OCI-M2 (cell line): ENCODE results near the gene PFDN1.

Experiments
- DNase-seq: peaks from one replicate; lab custom pipeline; 2025; ENCODE audit not compliant: unreplicated experiment; lab: John Stamatoyannopoulos, UW

PFDN1 gene

DNA sequence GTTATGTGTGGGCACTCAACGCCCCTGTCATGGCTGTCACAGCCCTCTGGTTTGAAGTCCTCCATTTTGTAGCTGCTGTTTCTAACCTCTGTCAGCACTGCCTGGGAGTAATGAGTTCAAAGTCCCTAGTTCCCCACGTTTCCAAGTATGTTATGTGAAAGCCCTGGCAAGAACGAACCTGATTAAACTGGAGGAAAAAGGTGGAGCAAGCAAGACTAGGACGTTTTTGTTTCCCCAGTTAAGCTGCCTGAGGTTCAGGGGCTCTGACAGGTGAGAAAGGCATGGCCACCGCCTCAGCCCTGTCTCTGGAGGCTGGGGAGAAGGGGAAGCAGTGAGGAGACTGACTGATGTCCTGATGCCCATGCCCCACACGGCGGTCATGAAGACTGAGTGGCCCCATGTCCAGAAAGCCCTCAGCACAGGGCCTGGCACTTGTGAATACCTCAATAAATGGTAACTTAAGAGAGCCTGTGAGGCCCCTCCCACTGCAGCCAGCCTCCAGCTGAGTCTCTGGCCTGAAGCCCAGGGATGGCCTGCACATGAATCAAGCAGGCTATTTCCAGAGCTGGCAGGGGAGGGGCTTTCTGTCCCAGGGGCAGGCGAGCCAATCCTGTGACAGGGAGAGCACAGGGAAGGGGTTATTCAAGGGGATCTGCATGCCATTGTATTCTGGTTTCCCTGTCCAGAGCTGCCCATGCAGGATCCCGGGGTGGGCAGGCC, 61.8 kb downstream of the PFDN1 start:
- DNase-seq, result no peak

DNA sequence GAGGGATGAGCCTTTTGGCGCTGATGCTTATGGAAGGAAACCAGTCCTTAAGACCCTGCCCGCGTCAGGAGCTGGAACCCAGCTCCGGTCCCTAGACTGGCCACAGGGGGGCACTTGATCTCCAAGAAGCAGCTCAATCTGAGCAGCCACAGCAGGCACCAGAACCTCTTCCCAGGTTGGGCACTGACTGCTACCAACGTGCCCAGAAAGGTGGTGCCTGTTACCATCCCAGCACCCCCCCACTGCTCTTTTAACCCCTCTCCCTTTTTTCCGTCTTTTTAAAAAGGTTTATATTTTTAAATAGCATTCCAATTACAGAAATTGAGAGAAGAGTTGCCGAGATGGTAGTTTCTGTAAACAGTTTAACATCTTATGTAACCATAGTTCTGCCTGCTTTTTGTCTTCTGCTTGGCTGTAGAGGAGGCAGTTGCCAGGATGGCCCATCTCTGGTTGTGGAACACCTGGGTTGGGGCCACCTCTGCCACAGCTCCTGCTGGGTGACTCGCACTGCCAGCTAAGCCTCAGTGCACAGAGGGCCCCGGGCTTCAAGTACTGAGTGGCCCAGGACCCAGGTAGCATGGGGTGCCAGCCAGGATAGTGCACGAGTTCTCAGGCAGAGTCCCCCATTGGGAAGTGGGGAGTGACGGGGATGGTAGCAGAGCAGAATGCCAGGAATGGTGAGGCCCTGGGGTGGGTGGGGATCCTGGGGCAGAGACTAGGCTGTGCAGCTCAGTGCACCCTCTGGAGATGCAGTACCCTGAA, 62.8 kb downstream of the PFDN1 start:
- DNase-seq, result no peak

DNA sequence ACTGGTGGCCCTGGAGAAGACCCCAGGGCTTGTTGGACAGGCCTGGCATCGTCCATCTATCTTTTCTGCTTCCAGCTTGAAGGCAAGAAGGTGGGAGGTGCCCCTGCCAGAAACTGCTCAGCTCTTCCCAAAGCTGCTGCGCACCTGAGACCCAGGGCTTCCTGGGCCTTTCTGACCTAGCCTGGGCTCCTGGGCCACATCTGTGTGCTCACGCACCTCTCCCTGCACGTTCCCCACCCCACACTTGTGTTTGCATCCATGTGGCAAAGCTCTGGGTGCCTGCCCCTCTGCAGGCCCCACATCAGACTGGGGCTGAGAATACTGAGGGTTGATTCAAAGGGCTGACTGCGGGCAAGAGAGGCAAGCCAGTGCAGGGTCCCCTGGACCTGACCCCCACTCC, 63.4 kb downstream of the PFDN1 start:
- DNase-seq, result no peak

DNA sequence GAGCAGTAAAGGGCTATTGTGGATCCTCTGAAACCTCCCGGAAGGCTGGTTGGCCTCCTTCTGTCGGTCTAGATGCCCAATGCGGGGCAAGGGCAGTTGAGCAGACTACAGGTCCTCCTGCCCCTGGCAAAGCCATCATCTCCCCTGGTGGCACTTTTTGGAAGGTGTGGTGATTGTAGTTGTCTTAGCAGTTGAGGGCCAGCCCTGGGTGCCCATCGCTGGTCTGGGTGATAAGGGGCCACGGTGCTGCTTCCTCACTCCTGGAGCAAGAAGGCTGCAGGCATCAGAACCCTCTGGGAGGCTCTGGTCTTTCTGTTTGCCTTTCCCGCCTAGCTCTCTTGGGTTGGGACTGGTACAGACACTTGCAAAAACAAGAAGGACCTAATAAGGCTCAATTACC, 64.1 kb downstream of the PFDN1 start:
- DNase-seq, result no peak

DNA sequence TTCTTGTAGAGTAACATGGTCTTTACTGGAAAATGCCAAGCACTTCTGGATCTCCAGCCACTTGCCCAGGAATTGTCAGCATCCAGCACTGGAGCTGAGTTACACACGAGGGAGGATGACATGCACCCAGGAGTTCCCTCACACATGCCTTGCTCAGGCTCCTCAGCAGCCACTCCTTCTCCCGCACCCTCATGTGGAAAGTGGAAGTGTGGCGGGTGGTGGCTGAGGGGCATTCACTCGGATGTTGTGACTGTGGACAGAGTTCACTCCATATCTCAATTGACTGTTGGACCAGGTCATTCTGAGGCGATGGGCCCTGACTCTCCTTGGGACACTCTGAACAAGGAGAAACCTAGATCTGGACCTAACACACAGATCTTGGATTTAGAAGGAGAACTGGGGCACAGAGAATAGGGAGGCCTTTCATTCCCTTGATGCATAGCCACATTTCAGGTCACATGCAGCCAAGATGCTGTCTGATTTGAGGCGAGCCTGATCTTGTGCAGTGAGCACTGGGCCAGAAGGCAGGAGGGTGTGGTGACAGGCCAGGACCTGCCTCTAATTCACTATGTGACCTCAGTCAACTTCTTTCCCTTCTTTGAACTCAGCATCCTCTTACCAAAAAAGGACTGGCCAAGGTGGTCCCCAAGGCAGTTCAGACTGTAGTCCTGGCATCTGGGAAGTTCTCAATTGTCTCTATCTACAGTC, 65.9 kb downstream of the PFDN1 start:
- no peak for DNase-seq

DNA sequence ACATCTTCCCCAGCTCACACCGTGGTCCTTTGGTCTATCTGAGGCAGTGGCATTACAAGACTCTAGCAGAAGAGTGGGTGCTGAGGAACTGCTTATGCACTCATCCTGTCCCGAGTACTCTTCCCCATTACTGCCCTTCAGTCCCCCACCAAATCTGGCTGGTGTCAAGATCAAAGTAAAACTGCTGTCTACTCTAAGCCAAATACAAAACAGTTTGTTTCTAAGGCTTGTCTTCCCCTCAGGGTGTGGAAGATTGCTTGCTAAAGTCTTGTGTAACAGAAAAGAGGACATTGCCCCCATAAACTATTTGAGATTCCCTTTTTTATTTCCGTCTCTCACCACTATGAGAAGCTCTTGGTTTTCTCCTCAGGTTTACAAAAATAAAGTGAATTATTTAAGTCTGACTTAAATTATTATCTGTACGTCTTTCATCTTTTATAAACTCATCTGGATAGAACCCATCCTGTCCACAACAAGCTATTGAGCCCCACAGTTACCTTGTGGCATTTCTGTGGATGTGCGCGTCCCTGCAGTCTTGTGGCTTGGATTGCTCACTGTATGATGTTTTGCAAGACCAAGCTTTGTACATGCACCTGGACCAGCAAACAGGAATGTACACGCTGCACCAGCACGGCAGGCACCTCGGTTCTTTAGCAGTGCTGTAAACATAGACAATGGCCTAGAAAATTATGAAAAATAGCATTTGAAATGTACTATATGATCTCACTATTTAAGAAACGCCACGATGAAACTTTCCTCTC, 66.9 kb downstream of the PFDN1 start:
- DNase-seq, result no peak

DNA sequence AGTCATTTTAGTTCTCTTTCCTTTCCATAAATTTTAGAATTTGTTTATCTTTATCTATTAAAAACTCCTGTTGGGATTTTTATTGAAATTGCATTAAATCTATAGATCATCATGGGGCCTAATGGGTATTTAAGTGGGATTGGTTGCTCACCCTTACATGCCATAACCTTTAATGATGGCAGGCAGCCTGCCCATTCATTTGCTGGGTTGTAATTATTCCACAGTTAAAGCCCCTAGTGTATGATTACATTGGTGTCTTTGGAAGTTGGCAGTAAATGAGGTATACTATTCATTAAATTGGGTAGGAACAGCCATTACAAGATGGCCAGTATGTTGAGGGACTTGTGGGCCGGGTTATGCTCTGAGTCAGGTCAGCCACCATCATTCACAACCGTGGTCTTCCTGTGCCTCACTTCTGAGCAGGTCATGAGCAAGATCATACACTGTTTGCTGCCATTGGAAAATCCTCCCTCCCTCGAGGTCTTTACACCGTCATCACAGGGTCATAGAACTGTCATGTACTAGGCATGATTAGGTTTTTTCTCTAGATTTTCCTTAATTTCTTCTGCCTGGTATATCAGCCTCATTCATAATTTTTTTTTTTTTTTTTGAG, 68.4 kb downstream of the PFDN1 start:
- DNase-seq, result no peak

DNA sequence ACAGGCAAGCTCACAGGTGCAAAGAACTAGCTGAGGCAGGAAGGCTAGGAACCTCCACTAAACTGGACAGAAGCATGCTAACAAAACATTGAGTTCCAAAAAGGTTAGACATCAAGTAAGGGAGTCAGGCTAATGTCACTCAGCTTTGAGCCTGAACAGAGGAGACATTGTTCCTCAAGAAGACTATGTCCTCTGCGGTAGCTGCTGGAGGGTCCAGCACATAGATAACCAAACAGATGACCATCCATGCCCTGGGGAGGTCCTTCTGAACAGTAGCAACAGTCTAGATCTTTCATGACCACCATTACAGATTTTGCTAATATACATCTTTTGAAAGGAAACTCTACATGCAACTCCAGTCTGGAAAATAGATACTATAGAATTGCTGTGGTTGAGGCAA, 70.2 kb downstream of the PFDN1 start:
- no peak for DNase-seq

DNA sequence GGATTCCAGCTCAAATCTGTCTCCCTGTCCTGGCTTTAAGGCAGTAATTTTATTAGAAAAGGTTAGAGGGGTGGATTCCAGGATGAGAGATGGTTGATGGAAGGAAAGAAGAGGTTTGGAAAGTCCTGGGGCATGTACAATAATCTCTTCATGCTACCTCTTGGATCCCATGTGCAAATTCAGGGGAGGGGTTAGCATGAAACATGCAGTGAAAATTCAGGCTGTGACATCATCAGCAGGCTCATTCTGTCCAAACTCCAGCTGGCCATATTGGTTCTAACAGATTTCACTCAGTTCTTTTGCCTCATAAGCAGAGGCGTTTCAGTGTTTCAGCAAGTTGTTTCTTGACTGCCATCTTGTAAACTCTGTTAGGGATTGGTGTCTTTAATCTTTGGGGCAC, 72.5 kb downstream of the PFDN1 start:
- no peak for DNase-seq

DNA sequence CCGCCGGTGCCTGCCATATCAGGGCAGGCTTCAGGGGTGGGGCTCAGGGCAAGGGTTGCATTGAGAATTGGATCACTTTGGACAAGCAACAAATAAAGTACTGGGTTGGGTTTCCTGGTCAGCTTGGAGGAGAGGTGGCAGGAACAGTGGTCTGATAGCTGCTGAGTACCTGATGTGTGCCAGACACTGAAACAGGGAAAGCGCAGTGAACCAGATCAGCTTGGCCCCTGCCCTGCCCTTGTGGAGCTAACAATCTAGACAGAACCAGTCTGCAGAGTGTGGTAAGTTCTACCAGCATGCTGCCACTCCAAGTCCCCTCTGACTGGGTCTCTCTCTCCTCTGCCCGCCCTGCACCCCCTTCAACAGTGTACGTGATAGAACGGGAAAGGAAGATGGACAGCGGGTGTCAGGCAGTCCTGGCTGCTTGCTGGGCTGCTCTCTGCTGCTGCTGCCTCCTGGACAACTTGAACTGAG, 74.5 kb downstream of the PFDN1 start:
- DNase-seq, result no peak

DNA sequence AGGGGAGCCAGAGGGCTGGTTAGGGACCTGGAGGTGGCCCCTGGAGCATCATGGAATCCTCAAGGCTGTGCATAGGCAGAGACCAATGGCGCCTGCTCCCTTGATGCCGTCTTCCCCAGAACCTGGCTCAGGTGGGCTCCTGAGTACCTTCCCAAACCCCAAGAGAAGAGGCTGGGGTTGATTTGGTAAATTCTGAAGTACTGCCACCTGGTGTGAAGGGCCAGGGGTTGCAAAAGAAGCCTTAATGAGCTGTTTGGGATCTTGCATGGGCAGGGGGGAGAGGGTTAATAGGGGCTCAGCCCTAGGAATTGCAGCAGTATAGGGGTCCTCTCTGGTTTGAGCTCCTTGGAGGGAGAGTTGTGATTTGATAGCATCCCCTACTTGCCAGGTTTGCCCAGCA, 75.9 kb downstream of the PFDN1 start:
- DNase-seq, result no peak

DNA sequence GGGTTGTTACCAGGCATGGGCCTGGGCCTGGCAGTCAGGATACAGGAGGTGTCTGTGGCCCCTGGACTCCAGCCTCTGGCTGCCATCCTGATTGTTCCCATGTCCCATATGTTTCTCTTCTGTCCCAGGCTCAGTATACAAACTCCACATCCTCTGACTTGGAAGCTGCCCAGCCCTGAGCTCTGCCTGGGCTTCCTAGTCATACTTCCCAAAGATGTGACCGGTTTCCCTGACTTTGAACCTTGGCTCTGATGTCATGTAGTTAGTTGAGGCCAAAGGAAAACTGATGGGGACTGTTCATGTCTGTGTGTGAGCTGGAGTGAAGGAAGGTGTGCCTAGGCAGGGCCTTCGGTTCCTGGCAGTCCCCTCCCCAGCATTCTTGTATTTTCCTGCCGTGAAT, 77.5 kb downstream of the PFDN1 start:
- DNase-seq, result no peak

DNA sequence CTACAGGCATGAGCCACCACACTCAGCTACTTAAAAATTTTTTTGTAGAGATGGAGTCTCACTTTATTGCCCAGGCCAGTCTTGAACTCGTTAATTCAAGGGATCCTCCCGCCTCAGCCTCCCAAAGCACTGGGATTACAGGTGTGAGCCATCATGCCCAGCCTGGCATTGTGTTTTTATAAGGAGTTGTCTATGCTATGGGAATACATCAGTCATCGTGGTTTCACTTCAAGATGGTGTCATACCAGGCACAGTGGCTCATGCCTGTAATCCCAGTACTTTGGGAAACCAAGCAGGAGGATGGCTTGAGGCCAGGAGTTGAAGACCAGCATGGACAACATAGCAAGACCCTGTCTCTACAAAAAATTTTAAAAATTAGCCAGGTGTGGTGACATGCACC, 78.2 kb downstream of the PFDN1 start:
- no peak for DNase-seq

DNA sequence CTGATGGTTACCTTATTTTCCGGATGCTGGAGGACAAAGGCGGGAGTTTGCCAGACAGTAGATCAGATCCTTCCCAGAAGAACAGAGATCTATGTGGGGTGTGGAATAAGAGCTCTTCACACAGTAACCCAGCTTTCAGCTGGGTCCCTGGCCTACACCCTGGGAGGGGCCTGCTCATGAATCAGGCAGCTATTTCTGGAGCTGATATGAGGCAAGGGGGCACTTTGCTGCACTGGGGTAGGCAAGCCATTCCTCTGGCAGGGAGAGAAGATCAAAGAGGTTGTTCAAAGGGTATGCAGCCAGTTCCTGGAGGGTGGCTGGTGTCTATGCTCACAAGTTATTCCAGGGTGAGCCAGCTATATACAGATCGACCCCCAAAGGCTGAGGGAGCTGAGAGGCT, 79.3 kb downstream of the PFDN1 start:
- DNase-seq, result no peak

DNA sequence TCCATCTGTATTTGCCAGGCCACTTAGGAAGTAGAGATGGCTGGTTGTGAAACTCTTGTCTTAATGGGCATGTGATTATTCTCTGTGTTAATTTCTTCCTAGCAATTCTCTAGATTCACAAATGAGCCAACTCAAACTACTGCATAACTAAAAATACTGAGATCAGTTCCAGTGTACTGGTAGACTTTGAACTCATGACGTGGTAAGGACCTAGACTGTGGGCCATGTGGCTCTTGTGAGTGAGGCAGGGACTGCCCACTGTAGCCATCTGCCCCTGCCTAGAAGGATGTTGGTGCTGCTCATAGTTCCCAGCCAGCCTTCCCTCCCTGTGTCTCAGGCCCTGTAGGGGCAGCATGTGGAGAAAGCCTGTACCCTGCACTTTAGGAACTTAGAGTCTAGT, 80.5 kb downstream of the PFDN1 start:
- DNase-seq, result no peak

DNA sequence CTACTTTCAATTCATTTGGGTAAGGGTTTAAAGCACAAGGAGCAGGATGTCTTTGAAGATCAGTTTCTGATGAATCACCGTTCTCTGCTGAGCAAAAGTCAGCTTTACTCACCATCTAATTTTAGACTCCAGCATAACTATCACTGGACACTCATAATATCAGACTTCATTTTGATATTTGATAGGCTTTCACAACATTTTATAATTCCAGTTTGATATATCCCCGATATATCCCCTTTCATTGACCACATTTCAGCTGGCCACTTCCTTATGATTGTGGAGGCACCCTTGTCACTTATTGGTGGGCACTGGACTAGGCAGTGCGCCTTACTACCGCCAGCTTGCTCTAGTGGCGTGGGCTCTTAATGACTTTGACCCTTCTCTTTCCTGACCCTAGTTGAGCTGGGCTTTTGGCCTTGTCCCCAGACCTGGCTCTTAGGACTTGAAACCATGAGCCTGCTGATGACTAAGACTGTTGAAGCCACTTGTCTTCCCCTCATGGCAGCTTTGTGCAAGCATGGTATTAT, 81.1 kb downstream of the PFDN1 start:
- DNase-seq, result no peak

DNA sequence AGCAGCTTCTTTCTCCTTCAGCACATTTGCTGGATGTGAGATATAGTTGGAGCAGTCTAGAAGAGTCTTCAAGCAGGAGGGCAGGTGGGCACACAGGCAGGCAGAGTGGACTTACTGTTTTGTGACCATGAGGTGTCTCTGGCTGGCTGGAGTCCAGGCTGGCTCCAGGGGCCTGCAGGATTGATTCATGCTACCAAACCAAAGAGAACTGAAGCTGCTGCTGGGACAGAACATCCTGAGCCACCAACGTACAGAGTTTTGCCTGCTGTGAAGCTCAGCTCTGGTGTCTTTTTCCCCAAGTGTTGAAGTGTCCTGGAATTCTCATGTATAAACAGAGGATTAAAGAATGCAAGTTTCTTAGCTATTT, 82.2 kb downstream of the PFDN1 start:
- no peak for DNase-seq

DNA sequence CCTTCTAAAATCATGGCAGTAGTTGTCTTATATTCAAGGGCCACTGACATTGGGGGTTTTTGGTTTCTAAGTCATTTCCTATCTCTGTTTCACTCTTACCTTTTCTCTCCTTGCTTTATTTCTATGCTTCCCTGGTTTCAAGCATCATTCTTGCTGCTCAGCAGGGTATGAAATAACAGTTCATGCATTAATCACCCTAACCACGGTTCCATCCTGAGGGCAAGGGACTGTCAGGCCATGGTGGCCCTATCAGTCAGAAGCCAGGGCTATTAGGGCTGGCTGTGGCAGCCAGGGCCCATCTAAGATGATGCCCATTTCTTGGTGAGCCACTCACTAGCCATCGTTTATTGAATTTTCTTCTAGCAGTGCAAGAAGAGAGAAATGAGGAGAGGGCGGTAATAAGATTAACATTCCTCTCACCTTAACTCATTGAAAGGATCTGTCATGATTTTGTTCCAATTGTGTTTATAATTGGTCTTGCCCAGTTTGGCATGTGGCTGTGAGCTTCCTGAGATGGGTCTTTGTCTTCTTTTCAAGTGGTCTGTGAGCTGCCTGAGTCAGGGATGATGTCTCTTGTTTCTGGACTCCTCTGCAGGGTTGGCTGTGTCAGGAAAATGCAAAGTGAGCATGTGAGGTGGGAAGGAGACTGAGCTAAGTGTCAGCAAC, 82.7 kb downstream of the PFDN1 start:
- DNase-seq, result no peak

DNA sequence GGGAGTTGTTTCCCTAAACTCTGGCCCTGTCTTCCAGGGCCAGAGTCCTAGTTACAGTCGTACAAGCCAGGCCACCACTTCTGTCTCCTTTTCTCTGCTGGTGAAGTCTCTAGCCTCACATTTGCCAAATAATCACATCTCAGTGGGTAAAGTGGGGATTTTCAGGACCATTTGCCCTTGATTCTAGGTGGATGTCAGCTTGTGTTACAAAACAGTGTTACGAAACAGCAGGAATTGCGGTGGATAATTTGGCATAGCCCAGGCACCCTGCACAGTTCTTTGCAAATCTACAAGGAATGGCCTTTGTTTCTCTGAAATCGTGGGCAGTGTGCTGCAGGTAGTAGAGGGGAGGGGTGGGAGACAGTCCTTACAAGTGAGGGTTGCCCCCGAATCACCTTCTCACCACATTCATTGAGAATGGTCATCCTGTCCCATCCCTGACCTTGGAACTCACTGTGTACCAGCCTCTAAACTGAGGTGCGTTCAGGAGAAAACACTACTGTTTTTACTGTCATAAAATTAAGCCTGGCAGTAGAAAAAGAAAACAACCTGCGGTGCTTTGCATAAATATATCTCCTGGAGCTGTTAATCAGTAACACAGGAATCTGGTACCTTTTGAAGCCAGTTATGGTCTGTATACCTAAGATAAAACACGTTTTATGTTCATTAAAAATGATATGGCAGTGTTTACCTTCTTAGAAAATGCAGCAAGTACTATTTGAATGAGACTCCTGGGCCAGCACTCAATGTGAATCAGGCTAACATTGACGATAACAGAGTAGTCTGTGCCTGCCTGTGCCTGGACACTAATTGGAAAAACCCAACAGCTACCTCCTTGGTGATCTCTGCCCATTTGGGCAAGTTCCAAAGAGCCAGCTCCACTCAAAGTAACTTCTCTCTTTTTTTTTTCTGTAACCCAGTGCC, 83.6 kb downstream of the PFDN1 start:
- no peak for DNase-seq
